Activated T-helper 1 cell treated with anti-CD3 and anti-CD28 coated beads, Interleukin-2, amount 50 U/mL, for 16 hours (primary cell): Measurements from ENCODE around the gene PATL1.

Source experiments
- DNase-seq, 2 donors: peaks; one replicate each; pipeline ENCODE4 v3.0.0-alpha.2; 2020; ENCODE audit warnings: low read depth in 1 of 2, low spot score in 1 of 2

Gene PATL1

GRCh38 chr11:59615637-59616395, 53.0 kb downstream of the PATL1 start, which contains the start of gene OSBP:
TSS of gene OSBP (minus strand) at chr11:59615774. CDS start at chr11:59615664, 110 bp downstream.
- DNase-seq: peak; percentile 90 to 92

GRCh38 chr11:59615120-59615636, 53.7 kb downstream of the PATL1 start:
- peak; percentile 40 to 56 for DNase-seq

- DNase-seq: no peak
These were observed 54.3 kb downstream of the PATL1 start for GRCh38 chr11:59614277-59615119.

GRCh38 chr11:59611570-59612565, 57.0 kb downstream of the PATL1 start:
- DNase-seq: no peak

- DNase-seq: no peak
These were observed 58.5 kb downstream of the PATL1 start for GRCh38 chr11:59610289-59610688.

GRCh38 chr11:59607703-59608454, 61.0 kb downstream of the PATL1 start:
- DNase-seq: no peak

- no peak for DNase-seq
These were observed 66.4 kb downstream of the PATL1 start for GRCh38 chr11:59602432-59602831.

- DNase-seq: no peak
These were observed 67.0 kb downstream of the PATL1 start for GRCh38 chr11:59601788-59602187.

GRCh38 chr11:59600636-59601035, 68.2 kb downstream of the PATL1 start:
- DNase-seq: no peak

GRCh38 chr11:59600234-59600633, 68.6 kb downstream of the PATL1 start:
- no peak for DNase-seq

- no peak for DNase-seq
These were observed 69.9 kb downstream of the PATL1 start for GRCh38 chr11:59598961-59599360.
